ENCODE data around the gene ADM5.

ADM5 gene

GRCh38 chr19:49677901-49678674 lies 11.3 kb upstream of the ADM5 start:
- Histone ChIP-seq H3K4me3 (replicated peaks; ENCODE audit: insufficient read depth, low read length) (peak overlapping the region; percentile 96), H3K27me3 (ENCODE audit: insufficient read depth, poor library complexity, severe bottlenecking) (no peaks in the 10 kb centered on the region), H3K27ac (replicated peaks) (peak overlapping the region; percentile 98)
- TF ChIP-seq, protein P1, sequence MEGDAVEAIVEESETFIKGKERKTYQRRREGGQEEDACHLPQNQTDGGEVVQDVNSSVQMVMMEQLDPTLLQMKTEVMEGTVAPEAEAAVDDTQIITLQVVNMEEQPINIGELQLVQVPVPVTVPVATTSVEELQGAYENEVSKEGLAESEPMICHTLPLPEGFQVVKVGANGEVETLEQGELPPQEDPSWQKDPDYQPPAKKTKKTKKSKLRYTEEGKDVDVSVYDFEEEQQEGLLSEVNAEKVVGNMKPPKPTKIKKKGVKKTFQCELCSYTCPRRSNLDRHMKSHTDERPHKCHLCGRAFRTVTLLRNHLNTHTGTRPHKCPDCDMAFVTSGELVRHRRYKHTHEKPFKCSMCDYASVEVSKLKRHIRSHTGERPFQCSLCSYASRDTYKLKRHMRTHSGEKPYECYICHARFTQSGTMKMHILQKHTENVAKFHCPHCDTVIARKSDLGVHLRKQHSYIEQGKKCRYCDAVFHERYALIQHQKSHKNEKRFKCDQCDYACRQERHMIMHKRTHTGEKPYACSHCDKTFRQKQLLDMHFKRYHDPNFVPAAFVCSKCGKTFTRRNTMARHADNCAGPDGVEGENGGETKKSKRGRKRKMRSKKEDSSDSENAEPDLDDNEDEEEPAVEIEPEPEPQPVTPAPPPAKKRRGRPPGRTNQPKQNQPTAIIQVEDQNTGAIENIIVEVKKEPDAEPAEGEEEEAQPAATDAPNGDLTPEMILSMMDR (IDR thresholded peaks at IDR 0.05; ENCODE audit: insufficient read depth, low read length) = peak; percentile 22
- TF ChIP-seq REST (IDR thresholded peaks at IDR 0.05; ENCODE audit: insufficient replicate concordance, low read depth) = no peak
- no peak for TF ChIP-seq GABPA (IDR thresholded peaks at IDR 0.05; ENCODE audit: low read depth)
- DNase-seq (ENCODE audit: low read depth in 1 of 2, low spot score in 1 of 2) = peak in 1 of 2 experiments; percentile 78

DNA sequence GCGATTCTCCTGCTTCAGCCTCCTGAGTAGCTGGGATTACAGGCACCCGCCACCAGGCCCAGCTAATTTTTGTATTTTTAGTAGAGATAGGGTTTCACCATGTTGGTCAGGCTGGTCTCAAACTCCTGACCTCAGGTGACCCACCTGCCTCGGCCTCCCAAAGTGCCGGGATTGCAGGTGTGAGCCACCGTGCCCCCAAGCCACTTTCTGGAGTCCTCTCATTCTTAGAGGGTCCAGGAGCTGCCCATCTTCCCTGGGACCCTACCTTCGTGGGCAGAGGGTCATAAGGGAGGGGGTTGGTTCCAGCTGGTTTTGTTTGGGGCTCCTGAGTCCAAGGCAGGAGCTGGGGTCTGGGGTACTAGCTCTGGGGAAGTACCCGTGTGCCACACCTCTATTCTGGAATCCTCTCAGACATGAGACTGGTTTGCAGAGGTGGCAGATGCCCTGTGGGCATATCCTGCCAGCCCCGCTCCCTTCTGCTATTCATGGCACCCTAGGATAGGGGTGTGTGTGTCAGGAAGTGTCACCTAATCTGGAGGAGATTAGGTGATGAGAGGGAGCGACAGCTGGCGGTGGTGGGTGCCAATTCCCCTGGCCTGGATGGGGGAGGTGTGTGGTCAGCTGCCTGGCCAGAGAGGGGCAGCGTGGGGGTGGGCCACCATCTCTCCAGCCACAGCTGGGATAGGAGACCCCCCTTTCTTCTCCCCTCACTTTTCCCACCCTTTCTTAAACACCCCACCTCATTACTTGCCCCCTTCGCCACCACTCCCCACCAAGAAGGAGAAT lies 10.2 kb upstream of the ADM5 start:
- Histone ChIP-seq H3K27ac (replicated peaks) (no peak overlapping the region), H3K4me3 (replicated peaks; ENCODE audit: insufficient read depth, low read length) (peak overlapping the region; percentile 25; the same call in 1 of the 2 replicates), H3K27me3 (ENCODE audit: insufficient read depth, poor library complexity, severe bottlenecking) (no peaks in the 10 kb centered on the region)
- TF ChIP-seq REST (IDR thresholded peaks at IDR 0.05; ENCODE audit: insufficient replicate concordance, low read depth) = no peak
- no peak for TF ChIP-seq GABPA (IDR thresholded peaks at IDR 0.05; ENCODE audit: low read depth)
- DNase-seq (ENCODE audit: low read depth in 1 of 2, low spot score in 1 of 2) = no peak

DNA sequence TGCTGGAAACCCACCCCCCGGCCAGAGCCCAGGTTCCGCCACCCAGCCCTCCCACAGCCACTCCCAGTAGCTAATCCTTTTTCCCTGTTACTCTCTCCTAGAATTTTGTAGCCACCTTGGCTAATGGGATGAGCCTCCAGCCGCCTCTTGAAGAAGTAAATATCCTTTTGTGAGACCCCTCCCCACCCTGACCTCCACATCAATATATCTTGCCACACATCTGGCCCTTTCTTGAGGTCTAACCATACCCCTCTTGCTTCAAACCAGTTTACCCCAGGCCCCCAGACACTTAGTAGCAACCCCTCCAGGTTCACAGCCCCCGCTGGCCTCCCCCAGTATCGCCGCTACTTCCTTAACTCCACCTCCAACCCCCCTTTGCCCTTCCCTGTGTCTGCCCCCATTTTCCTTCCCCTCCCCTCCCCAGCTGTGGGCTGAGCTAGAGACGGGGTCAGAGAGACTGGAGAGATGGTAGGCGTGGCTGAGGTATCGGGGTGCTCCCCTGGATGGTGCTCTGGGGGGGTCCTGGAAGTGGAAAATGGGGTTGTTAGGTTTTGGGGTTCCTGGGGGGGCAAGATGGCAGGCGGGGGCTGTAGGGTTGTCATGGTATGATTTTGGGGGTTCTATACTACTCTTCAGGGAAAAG lies 9.5 kb upstream of the ADM5 start:
- DNase-seq (ENCODE audit: low read depth in 1 of 2, low spot score in 1 of 2) = no peak
- Histone ChIP-seq H3K4me3 (replicated peaks; ENCODE audit: insufficient read depth, low read length) (no peak overlapping the region), H3K27ac (replicated peaks) (no peak overlapping the region), H3K27me3 (ENCODE audit: insufficient read depth, poor library complexity, severe bottlenecking) (no peaks in the 10 kb centered on the region)
- TF ChIP-seq GABPA (IDR thresholded peaks at IDR 0.05; ENCODE audit: low read depth) (no peak), SPI1 (IDR thresholded peaks at IDR 0.05; ENCODE audit: borderline replicate concordance, low read depth) (no peak), POLR2AphosphoS5 (IDR thresholded peaks at IDR 0.05; ENCODE audit: low read depth) (no peak), REST (IDR thresholded peaks at IDR 0.05; ENCODE audit: insufficient replicate concordance, low read depth) (no peak)
- TF ChIP-seq, protein P1 (IDR thresholded peaks at IDR 0.05; ENCODE audit: insufficient read depth, low read length) = no peak
